SU-DHL-6 (cell line): ENCODE results near the gene MCM5.
"Not testable (repeated sequence)": the region's sequence is repeated elsewhere in the genome, so short reads cannot be mapped to it uniquely, and the experiment has no call there.

ENCODE experiments used
- H2AFZ ChIP-seq: fragments of 200-600 bp; sonication (generic); 2 replicates; pipeline ENCODE4 v1.6.1; 2014; ENCODE audit warnings: low read depth, mild to moderate bottlenecking, moderate library complexity, mixed read lengths, antibody characterized with exemption, low read length; ENCODE audit not compliant: severe bottlenecking
- H3F3A ChIP-seq: fragments of 200-600 bp; shearing (Covaris generic); 2 replicates; pipeline ENCODE4 v1.6.0; 2016; ENCODE audit warnings: antibody characterized with exemption, mild to moderate bottlenecking; ENCODE audit not compliant: insufficient read depth
- H3K27ac ChIP-seq: fragments of 200-600 bp; sonication (generic); 2 replicates; pipeline ENCODE4 v1.5.1; 2016; ENCODE audit warnings: low read depth, mild to moderate bottlenecking, low read length, moderate library complexity, mixed read lengths
- H3K27me3 ChIP-seq: fragments of 200-600 bp; sonication (generic), shearing (Covaris generic); 2 replicates; pipeline ENCODE4 v1.6.0; 2014; ENCODE audit warnings: mild to moderate bottlenecking, low read length
- H3K36me3 ChIP-seq: fragments of 200-600 bp; sonication (generic); 2 replicates; pipeline ENCODE4 v1.6.1; 2014; ENCODE audit warnings: mild to moderate bottlenecking, low read length, mixed read lengths
- H3K4me2 ChIP-seq: fragments of 300-600, 200-600 bp; shearing (Covaris generic), sonication (generic); 2 replicates; pipeline ENCODE4 v1.6.0; 2014; ENCODE audit warnings: low read length, low read depth, mild to moderate bottlenecking; ENCODE audit not compliant: poor library complexity, severe bottlenecking
- H3K4me3 ChIP-seq: fragments of 200-600 bp; sonication (generic); 2 replicates; pipeline ENCODE4 v1.5.1; 2014; ENCODE audit warnings: antibody characterized with exemption, low read length, mild to moderate bottlenecking, mixed read lengths; ENCODE audit not compliant: insufficient read depth, poor library complexity, severe bottlenecking
- H3K79me2 ChIP-seq: fragments of 200-600 bp; sonication (generic); 2 replicates; pipeline ENCODE4 v1.6.1; 2014; ENCODE audit warnings: mild to moderate bottlenecking, low read length, moderate library complexity; ENCODE audit not compliant: insufficient read depth
- H3K9ac ChIP-seq: fragments of 200-600 bp; sonication (generic); 2 replicates; pipeline ENCODE4 v1.7.0; 2014; ENCODE audit warnings: mild to moderate bottlenecking, low read length
- H3K9me2 ChIP-seq: fragments of 200-600 bp; sonication (generic); replicated peaks from 2 replicates; pipeline ENCODE4 v1.6.1; 2014; ENCODE audit warnings: low read length; ENCODE audit not compliant: insufficient read depth
- H3K9me3 ChIP-seq: fragments of 200-600 bp; sonication (generic); 2 replicates; pipeline ENCODE4 v1.6.1; 2014; ENCODE audit warnings: low read length, mixed read lengths; ENCODE audit not compliant: insufficient read depth
- H4K20me1 ChIP-seq: fragments of 200-600 bp; sonication (generic); 2 replicates; pipeline ENCODE4 v1.6.1; 2014; ENCODE audit warnings: low read depth, mild to moderate bottlenecking, antibody characterized with exemption, low read length, moderate library complexity, mixed read lengths
- CTCF ChIP-seq: fragments of 200-600 bp; sonication (generic); IDR thresholded peaks from one replicate; pipeline ENCODE4 v1.5.1; 2017; ENCODE audit warnings: antibody characterized with exemption, mild to moderate bottlenecking, low read length, moderate library complexity; ENCODE audit not compliant: insufficient read depth, poor library complexity, severe bottlenecking
- EZH2phosphoT487 ChIP-seq: fragments of 200-600 bp; sonication (generic), shearing (Covaris generic); conservative IDR thresholded peaks from 2 replicates; pipeline ENCODE4 v1.6.1; 2018; ENCODE audit warnings: mild to moderate bottlenecking, antibody characterized with exemption, low read length, moderate library complexity, mixed read lengths

The MCM5 gene

GRCh38 chr22:35393116-35394010 lies 6.6 kb upstream of the MCM5 start:
- Histone ChIP-seq H4K20me1 (no peaks in the 10 kb centered on the region), H3K27ac (no peak overlapping the region), H3K9me3 (no peaks in the 10 kb centered on the region), H3K27me3 (no peaks in the 10 kb centered on the region), H3K9ac (no peak overlapping the region), H3F3A (0 out of 2 replicates have a peak, but pooled peaks cover 7% of the 10 kb centered on the region), H3K4me3 (no peak overlapping the region), H3K79me2 (no peaks in the 10 kb centered on the region), H3K9me2 (no peaks in the 10 kb centered on the region), H2AFZ (no peak overlapping the region), H3K4me2 (no peak overlapping the region), H3K36me3 (no peaks in the 10 kb centered on the region)
- TF ChIP-seq CTCF (no peak), EZH2phosphoT487 (no peak)

GRCh38 chr22:35394011-35394312 lies 6.0 kb upstream of the MCM5 start:
- TF ChIP-seq EZH2phosphoT487 (no peak), CTCF (no peak)
- H3K79me2 ChIP-seq = no peaks in the 10 kb centered on the region
- H3K4me3 ChIP-seq = no peak overlapping the region
- no peak overlapping the region for H3K27ac ChIP-seq
- no peaks in the 10 kb centered on the region for H3K9me2 ChIP-seq
- no peak overlapping the region for H3K4me2 ChIP-seq
- no peak overlapping the region for H3K9ac ChIP-seq
- no peaks in the 10 kb centered on the region for H3K27me3 ChIP-seq
- no peak overlapping the region for H2AFZ ChIP-seq
- H3K9me3 ChIP-seq = no peaks in the 10 kb centered on the region
- no peaks in the 10 kb centered on the region for H4K20me1 ChIP-seq
- H3K36me3 ChIP-seq = no peaks in the 10 kb centered on the region
- H3F3A ChIP-seq = 0 out of 2 replicates have a peak, but pooled peaks cover 7% of the 10 kb centered on the region

GRCh38 chr22:35394810-35395563 lies 5.0 kb upstream of the MCM5 start:
- no peaks in the 10 kb centered on the region for H3K9me3 ChIP-seq
- H3F3A ChIP-seq = 0 out of 2 replicates have a peak, but pooled peaks cover 7% of the 10 kb centered on the region
- H3K4me3 ChIP-seq = no peak overlapping the region
- no peaks in the 10 kb centered on the region for H4K20me1 ChIP-seq
- H2AFZ ChIP-seq = no peak overlapping the region
- H3K4me2 ChIP-seq = no peak overlapping the region
- H3K9ac ChIP-seq = no peak overlapping the region
- no peaks in the 10 kb centered on the region for H3K36me3 ChIP-seq
- H3K79me2 ChIP-seq = no peaks in the 10 kb centered on the region
- H3K9me2 ChIP-seq = no peaks in the 10 kb centered on the region
- H3K27me3 ChIP-seq = no peaks in the 10 kb centered on the region
- TF ChIP-seq CTCF = no peak
- no peak for TF ChIP-seq EZH2phosphoT487
- no peak overlapping the region for H3K27ac ChIP-seq

- H3K9me3 ChIP-seq, H3K27ac ChIP-seq, H2AFZ ChIP-seq, H3F3A ChIP-seq, H3K4me2 ChIP-seq, H3K4me3 ChIP-seq, H3K9me2 ChIP-seq, H3K36me3 ChIP-seq, H3K9ac ChIP-seq, H3K27me3 ChIP-seq, H4K20me1 ChIP-seq: not testable (repeated sequence)
- peaks cover 14% of the 10 kb centered on the region for H3K79me2 ChIP-seq
Measured at GRCh38 chr22:35396622-35397021, 3.3 kb upstream of the MCM5 start.
